H4 (cell line): ENCODE measurements around the gene PCSK7. TPM values are rescaled to one million over a fixed set of nuclear protein-coding genes. Genes with fewer than 3 reads are reported as not detected.

Source experiments
- DNase-seq: peaks from one replicate; pipeline ENCODE4 v3.0.0-alpha.2; 2015; ENCODE audit warnings: low spot score
- total RNA-seq: library from RNA; depleted of rRNA; stranded (reverse); fragments of >200 nt; shearing (Covaris generic); gene quantifications from 2 replicates; pipeline ENCODE4 v1.2.3, GENCODE V29; 2014; rRNA removed

Gene PCSK7
- total RNA-seq, 1 experiment from 2014 or later: 14.1 TPM

DNA sequence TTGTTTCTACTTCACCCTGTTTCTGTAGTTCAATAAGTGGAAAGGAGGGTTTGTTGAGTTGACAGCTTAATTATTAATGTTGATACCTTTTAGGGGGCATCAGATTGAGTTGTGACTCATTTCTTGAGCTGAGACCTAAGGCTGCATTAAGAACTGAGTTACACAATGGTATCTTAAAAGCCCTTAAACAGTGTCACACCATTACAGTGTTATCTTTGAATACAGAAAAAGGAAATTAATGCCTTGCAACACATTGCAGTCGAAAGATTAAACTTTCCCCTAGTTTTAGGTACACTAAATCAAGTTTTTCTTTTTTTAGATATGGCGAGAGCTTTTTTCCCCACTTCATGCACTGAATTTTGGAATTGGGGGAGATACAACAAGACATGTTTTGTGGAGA lies 71.0 kb downstream of the PCSK7 start:
- DNase-seq: no peak

DNA sequence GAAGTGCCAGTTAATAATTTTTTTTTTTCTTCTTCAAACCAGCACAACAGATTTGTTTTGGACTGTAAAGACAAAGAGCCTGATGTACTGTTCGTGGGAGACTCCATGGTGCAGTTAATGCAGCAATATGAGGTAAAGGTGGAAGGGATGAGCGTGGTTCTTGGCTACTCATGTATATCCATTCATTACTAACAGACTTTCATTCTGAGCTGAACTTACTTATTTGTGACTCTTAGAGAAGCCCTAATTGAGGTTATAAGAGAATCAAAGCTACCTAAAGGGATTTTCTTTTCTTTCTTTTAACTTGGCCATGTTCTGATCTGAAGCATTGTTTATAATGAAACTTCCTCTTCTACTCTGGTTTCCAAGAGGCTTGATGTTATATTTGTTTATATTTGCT lies 72.0 kb downstream of the PCSK7 start:
- DNase-seq: no peak

DNA sequence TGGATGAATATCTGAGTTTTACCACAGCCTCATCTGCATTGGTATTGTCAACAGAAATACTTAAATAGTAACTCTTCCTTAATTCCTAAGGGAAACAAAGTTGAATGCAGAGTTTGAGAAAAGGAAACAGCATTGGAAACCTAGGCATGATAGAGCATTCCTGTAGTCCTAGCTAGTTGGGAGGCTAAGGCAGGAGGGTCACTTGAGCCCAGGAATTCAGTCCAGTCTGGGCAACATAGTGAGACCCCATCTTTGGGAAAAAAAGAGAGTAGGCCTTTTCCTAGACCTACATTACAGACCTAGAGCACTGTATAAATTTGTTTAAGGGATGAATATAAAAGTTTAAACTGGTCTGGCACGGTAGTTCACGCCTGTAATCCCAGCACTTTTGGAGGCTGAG lies 74.4 kb downstream of the PCSK7 start:
- DNase-seq: no peak

DNA sequence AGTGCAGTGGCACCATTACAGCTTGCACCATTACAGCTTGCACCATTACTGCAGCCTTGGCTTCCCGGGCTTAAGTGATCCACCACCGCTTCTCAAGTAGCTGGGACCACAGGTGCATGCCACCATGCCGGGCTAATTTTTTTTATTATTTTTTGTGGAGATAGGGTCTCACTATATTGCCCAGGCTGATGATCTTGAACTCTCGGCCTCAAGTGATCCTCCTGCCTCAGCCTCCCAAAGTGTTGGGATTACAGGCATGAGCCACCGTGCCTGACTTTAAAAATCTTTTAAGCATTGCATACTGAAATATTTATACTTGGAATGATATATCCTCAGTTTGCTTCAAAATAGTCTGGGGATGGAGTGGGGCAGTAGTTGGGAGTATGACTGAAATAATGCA lies 77.4 kb downstream of the PCSK7 start:
- no peak for DNase-seq

Other genes starting within 250 kb of the PCSK7 start
- gene SIK3, start 133.6 kb downstream of the PCSK7 start, total RNA-seq: 7.7 and 7.8 TPM in 2 replicates
- gene PAFAH1B2, start 87.8 kb downstream of the PCSK7 start, total RNA-seq: 103 and 108 TPM in 2 replicates
- 10.8 and 13.5 TPM in 2 replicates for gene SIDT2, start 53.3 kb downstream of the PCSK7 start, total RNA-seq
- gene TAGLN, start 32.7 kb downstream of the PCSK7 start, total RNA-seq: 20.8 and 36.0 TPM in 2 replicates
- 5.3 and 6.7 TPM in 2 replicates for gene RNF214, start 598 bp upstream of the PCSK7 start, total RNA-seq
- gene BACE1-AS, start 59.3 kb upstream of the PCSK7 start, total RNA-seq: 1.6 and 2.9 TPM in 2 replicates
- 18.6 and 24.4 TPM in 2 replicates for gene BACE1, start 84.2 kb upstream of the PCSK7 start, total RNA-seq
- 16.5 and 19.6 TPM in 2 replicates for gene CEP164, start 95.8 kb upstream of the PCSK7 start, total RNA-seq